Measurements from ENCODE around the gene RPP25L.
A peak's percentile ranks its signal among the peaks of the same experiment; 100 is the strongest.

RPP25L gene

GRCh38 chr9:34581318-34581717 is 30.6 kb downstream of the RPP25L start:
- H3K4me3 ChIP-seq (ENCODE audit: low read depth, low read length): no peak overlapping the region
- TF ChIP-seq, protein P1, sequence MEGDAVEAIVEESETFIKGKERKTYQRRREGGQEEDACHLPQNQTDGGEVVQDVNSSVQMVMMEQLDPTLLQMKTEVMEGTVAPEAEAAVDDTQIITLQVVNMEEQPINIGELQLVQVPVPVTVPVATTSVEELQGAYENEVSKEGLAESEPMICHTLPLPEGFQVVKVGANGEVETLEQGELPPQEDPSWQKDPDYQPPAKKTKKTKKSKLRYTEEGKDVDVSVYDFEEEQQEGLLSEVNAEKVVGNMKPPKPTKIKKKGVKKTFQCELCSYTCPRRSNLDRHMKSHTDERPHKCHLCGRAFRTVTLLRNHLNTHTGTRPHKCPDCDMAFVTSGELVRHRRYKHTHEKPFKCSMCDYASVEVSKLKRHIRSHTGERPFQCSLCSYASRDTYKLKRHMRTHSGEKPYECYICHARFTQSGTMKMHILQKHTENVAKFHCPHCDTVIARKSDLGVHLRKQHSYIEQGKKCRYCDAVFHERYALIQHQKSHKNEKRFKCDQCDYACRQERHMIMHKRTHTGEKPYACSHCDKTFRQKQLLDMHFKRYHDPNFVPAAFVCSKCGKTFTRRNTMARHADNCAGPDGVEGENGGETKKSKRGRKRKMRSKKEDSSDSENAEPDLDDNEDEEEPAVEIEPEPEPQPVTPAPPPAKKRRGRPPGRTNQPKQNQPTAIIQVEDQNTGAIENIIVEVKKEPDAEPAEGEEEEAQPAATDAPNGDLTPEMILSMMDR (conservative IDR thresholded peaks at IDR 0.05; ENCODE audit: low read depth, low read length): no peak
- DNase-seq (ENCODE audit: low read depth): no peak

GRCh38 chr9:34580358-34580757 is 31.5 kb downstream of the RPP25L start:
- H3K4me3 ChIP-seq (ENCODE audit: low read depth, low read length): no peak overlapping the region
- TF ChIP-seq, protein P1 (conservative IDR thresholded peaks at IDR 0.05; ENCODE audit: low read depth, low read length): no peak
- DNase-seq (ENCODE audit: low read depth): no peak

- no peak overlapping the region for H3K4me3 ChIP-seq (ENCODE audit: low read depth, low read length)
- no peak for DNase-seq (ENCODE audit: low read depth)
- TF ChIP-seq, protein P1 (conservative IDR thresholded peaks at IDR 0.05; ENCODE audit: low read depth, low read length): no peak
Observed at GRCh38 chr9:34579808-34580163, 32.1 kb downstream of the RPP25L start.

DNA sequence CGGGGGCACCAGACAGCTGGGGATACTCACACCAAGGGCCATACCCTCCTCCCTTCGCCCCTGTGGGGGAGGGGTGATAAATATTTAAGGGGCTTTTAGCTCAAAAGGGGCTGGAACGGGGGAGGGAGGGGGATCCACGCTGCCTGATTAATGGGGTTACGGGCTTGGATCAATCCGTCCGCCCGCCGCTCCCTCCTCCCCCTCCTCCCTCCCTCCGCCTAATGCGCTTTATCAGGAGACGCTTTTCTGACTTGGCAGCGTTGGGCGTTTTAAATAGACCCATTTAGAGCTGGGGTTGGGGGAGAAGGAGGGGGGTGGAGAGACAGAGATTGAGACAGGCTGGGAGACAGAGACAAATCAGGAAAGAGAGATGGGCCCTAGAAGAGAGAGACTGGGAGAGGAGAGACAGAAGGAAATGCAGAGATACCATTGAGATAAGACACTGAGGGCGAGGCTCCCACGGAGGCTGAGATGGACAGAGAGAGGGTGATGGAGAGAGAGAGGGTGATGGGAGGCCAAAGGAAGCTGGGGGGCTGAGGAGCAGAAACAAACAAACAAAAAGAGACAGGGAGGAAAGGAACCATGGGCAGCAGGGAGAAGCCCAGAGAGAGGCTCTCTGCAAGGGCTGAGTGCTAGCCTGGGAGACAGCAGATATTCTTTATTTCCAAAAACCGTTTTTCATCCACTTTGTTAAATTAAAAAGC is 32.6 kb downstream of the RPP25L start:
- no peak for DNase-seq (ENCODE audit: low read depth)
- no peak overlapping the region for H3K4me3 ChIP-seq (ENCODE audit: low read depth, low read length)
- TF ChIP-seq, protein P1 (conservative IDR thresholded peaks at IDR 0.05; ENCODE audit: low read depth, low read length): no peak

GRCh38 chr9:34578241-34579103 is 33.4 kb downstream of the RPP25L start:
- DNase-seq (ENCODE audit: low read depth): peak; percentile 63
- H3K4me3 ChIP-seq (ENCODE audit: low read depth, low read length): no peak overlapping the region
- TF ChIP-seq, protein P1 (conservative IDR thresholded peaks at IDR 0.05; ENCODE audit: low read depth, low read length): no peak

GRCh38 chr9:34577400-34578240 is 34.3 kb downstream of the RPP25L start:
- DNase-seq (ENCODE audit: low read depth): no peak
- TF ChIP-seq, protein P1 (conservative IDR thresholded peaks at IDR 0.05; ENCODE audit: low read depth, low read length): no peak

More at GRCh38 chr9:34577400-34578240, 34.3 kb downstream of the RPP25L start:
- H3K4me3 ChIP-seq (ENCODE audit: low read depth, low read length): no peak overlapping the region

Measured in choroid plexus epithelial cell (primary cell).